HL-60 (cell line): ENCODE results near the gene SLC7A7.

Experiments
- CTCF ChIP-seq: IDR thresholded peaks from one replicate; pipeline ENCODE4 v1.5.1; 2011; ENCODE audit warnings: low read length, control low read depth, inconsistent platforms; ENCODE audit not compliant: insufficient read depth
- REST ChIP-seq: IDR thresholded peaks from 2 replicates; pipeline ENCODE4 v1.6.1; 2012; ENCODE audit warnings: low read depth; ENCODE audit not compliant: insufficient replicate concordance

GRCh38 chr14:22839159-22839779, 24.0 kb upstream of the SLC7A7 start:
- TF ChIP-seq CTCF = no peak
- TF ChIP-seq REST = no peak
